HepG2 (cell line): ENCODE data around the gene MT1A. TPM values are rescaled to one million over a fixed set of nuclear protein-coding genes. Genes with fewer than 3 reads are reported as not detected.
A peak's percentile ranks its signal among the peaks of the same experiment; 100 is the strongest.

Experiments
- BRD4 ChIP-seq: sonication (generic); formaldehyde crosslinking; IDR thresholded peaks from 2 replicates; pipeline ENCODE4 v1.4.0; 2020; ENCODE audit warnings: missing genetic modification reagents
- EEA1 ChIP-seq: sonication (generic); formaldehyde crosslinking; IDR thresholded peaks from 2 replicates; pipeline ENCODE4 v1.5.1; 2020; ENCODE audit warnings: mild to moderate bottlenecking, missing genetic modification reagents, borderline replicate concordance
- FLYWCH1 ChIP-seq: sonication (generic); formaldehyde crosslinking; IDR thresholded peaks from 2 replicates; pipeline ENCODE4 v1.8.1; 2023; ENCODE audit warnings: mild to moderate bottlenecking, missing genetic modification reagents
- GATA4 ChIP-seq: sonication (generic); IDR thresholded peaks from 2 replicates; pipeline ENCODE4 v1.6.1; 2016; ENCODE audit warnings: antibody characterized with exemption, low read depth, borderline replicate concordance
- HBP1 ChIP-seq: IDR thresholded peaks from 2 replicates; pipeline ENCODE4 v1.6.1; 2016; ENCODE audit warnings: low read depth, control low read depth
- HOXA5 ChIP-seq: sonication (generic); formaldehyde crosslinking; IDR thresholded peaks from 2 replicates; pipeline ENCODE4 v1.4.0; 2020; ENCODE audit warnings: missing genetic modification reagents
- MLXIP ChIP-seq: sonication (generic); formaldehyde crosslinking; IDR thresholded peaks from 2 replicates; pipeline ENCODE4 v1.9.0; 2021; ENCODE audit warnings: missing genetic modification reagents, borderline replicate concordance
- POLR2A ChIP-seq, 2 experiments: IDR thresholded peaks; 2 replicates each; pipeline ENCODE4 v1.6.1; 2011; ENCODE audit warnings: low read depth in 2 of 2, low read length in 2 of 2, mild to moderate bottlenecking in 1 of 2, moderate library complexity in 1 of 2; ENCODE audit not compliant: insufficient read depth in 1 of 2
- PPARG ChIP-seq: conservative IDR thresholded peaks from 2 replicates; pipeline ENCODE4 v1.6.1; 2016; ENCODE audit warnings: missing biosample characterization, missing genetic modification reagents
- RELA ChIP-seq: sonication (generic); formaldehyde crosslinking; IDR thresholded peaks from 2 replicates; pipeline ENCODE4 v1.4.0; 2020; ENCODE audit warnings: missing genetic modification reagents
- RNF2 ChIP-seq: fragments of 450-650 bp; conservative IDR thresholded peaks from 2 replicates; pipeline ENCODE4 v1.6.1; 2016; ENCODE audit warnings: low read depth
- SALL2 ChIP-seq: sonication (generic); formaldehyde crosslinking; IDR thresholded peaks from 2 replicates; pipeline ENCODE4 v1.8.1; 2023; ENCODE audit warnings: mild to moderate bottlenecking, missing genetic modification reagents, inconsistent platforms
- SP140L ChIP-seq: sonication (generic); formaldehyde crosslinking; IDR thresholded peaks from 2 replicates; pipeline ENCODE4 v1.4.0; 2020; ENCODE audit warnings: missing genetic modification reagents, borderline replicate concordance
- SP5 ChIP-seq: IDR thresholded peaks from 2 replicates; pipeline ENCODE4 v1.6.1; 2016; ENCODE audit warnings: low read depth, borderline replicate concordance
- U2AF1 ChIP-seq: fragments of 200-400 bp; formaldehyde crosslinking; optimal IDR thresholded peaks from 2 replicates; pipeline ENCODE3; 2017; ENCODE audit warnings: mild to moderate bottlenecking, low read depth, low read length
- ZBTB38 ChIP-seq: sonication (generic); formaldehyde crosslinking; IDR thresholded peaks from 2 replicates; pipeline ENCODE4 v1.5.1; 2020; ENCODE audit warnings: mild to moderate bottlenecking, missing genetic modification reagents
- polyA plus RNA-seq, 8 experiments: library from polyadenylated mRNA; depleted of rRNA in 3 of 8; stranded (reverse) in 7 of 8; unstranded in 1 of 8; fragments of >200 nt; fragmentation: Illumina TruSeq in 4 of 8; extraction: Trizol in 4 of 8; gene quantifications; 2 replicates each; pipeline versions ENCODE4 v1.2.1 to v1.2.3, GENCODE V29; 2011 to 2016; ENCODE audit warnings: low read depth in 4 of 8, missing spikeins in 1 of 8, mixed read lengths in 1 of 8; ENCODE audit not compliant: insufficient read depth in 1 of 8
- total RNA-seq, 5 experiments: library from RNA; depleted of rRNA; stranded (reverse); fragments of >200 nt; fragmentation: Illumina TruSeq; extraction: Trizol; gene quantifications; 2 replicates each; pipeline ENCODE4 v1.2.3, GENCODE V29; 2016; ENCODE audit warnings: low read depth in 1 of 5
- TF ChIP-seq, protein P1 (sequence below), 2 experiments: sonication (generic) in 1 of 2; formaldehyde crosslinking in 1 of 2; IDR thresholded peaks; 2 replicates each; pipeline versions ENCODE4 v1.4.0 to v1.6.1; 2018 to 2020; ENCODE audit warnings: missing genetic modification reagents in 2 of 2, borderline replicate concordance in 1 of 2, low read depth in 1 of 2, mild to moderate bottlenecking in 1 of 2, missing biosample characterization in 1 of 2
- TF ChIP-seq, protein P2 (sequence below): sonication (generic); formaldehyde crosslinking; IDR thresholded peaks from 2 replicates; pipeline ENCODE4 v1.8.1; 2023; ENCODE audit warnings: mild to moderate bottlenecking, missing genetic modification reagents

MT1A gene
- total and polyA plus RNA-seq, 2 of the 13 experiments (the other 11 are each of a cell fraction or from before 2014, with no cell fraction given) = 8.3 to 10.4 TPM

DNA sequence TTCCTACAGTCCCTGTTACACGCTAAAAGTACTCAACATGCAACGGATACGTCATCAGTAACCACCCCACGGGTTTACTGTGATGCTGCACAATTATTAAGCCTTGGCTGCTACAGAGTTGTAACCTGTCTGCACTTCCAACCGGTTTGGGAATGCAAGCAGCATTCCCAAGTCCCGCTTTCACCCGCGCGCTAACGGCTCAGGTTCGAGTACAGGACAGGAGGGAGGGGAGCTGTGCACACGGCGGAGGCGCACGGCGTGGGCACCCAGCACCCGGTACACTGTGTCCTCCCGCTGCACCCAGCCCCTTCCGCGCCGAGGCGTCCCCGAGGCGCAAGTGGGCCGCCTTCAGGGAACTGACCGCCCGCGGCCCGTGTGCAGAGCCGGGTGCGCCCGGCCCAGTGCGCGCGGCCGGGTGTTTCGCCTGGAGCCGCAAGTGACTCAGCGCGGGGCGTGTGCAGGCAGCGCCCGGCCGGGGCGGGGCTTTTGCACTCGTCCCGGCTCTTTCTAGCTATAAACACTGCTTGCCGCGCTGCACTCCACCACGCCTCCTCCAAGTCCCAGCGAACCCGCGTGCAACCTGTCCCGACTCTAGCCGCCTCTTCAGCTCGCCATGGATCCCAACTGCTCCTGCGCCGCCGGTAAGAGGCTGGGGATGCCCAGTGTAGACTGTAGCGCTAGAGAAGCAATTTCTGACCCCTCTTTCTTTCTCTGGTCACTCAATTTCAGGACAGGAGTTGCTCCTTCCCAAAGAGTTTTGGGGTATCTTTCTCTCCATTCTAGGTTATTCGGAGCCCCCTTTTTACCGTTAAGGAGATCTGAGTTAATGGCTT lies 30.2 kb upstream of the MT1A start, which contains the start of gene MT2A (continued):
- TF ChIP-seq, protein P1, sequence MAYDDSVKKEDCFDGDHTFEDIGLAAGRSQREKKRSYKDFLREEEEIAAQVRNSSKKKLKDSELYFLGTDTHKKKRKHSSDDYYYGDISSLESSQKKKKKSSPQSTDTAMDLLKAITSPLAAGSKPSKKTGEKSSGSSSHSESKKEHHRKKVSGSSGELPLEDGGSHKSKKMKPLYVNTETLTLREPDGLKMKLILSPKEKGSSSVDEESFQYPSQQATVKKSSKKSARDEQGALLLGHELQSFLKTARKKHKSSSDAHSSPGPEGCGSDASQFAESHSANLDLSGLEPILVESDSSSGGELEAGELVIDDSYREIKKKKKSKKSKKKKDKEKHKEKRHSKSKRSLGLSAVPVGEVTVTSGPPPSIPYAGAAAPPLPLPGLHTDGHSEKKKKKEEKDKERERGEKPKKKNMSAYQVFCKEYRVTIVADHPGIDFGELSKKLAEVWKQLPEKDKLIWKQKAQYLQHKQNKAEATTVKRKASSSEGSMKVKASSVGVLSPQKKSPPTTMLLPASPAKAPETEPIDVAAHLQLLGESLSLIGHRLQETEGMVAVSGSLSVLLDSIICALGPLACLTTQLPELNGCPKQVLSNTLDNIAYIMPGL (CRISPR knock-in tag; IDR thresholded peaks at IDR 0.05; ENCODE audit: borderline replicate concordance in 1 of 2, low read depth in 1 of 2) = peak; percentile 66 to 77; a peak in 3 of 4 replicates
- TF ChIP-seq HOXA5 (peak; percentile 62; the same call in 1 of the 2 replicates), U2AF1 (peak; percentile 80), MLXIP (CRISPR knock-in tag) (0 out of 2 replicates have a peak, but pooled peaks have one; percentile 7), PPARG (CRISPR knock-in tag) (peak; percentile 57; the same call in 1 of the 2 replicates), SP140L (CRISPR knock-in tag) (no peak), BRD4 (peak; percentile 97), RELA (CRISPR knock-in tag) (0 out of 2 replicates have a peak, but pooled peaks have one; percentile 54), RNF2 (peak; percentile 54; the same call in 1 of the 2 replicates), ZBTB38 (CRISPR knock-in tag) (peak; percentile 80; the same call in 1 of the 2 replicates), FLYWCH1 (CRISPR knock-in tag) (0 out of 2 replicates have a peak, but pooled peaks have one; percentile 15), EEA1 (CRISPR knock-in tag) (0 out of 2 replicates have a peak, but pooled peaks have one; percentile 73), HBP1 (CRISPR knock-in tag) (peak; percentile 87), POLR2A (IDR thresholded peaks at IDR 0.05; ENCODE audit: insufficient read depth in 1 of 2, low read depth in 2 of 2, low read length in 2 of 2) (peak; percentile 87 to 89), SALL2 (CRISPR knock-in tag) (peak; percentile 96), SP5 (CRISPR knock-in tag) (peak; percentile 87), GATA4 (peak; percentile 52; the same call in 1 of the 2 replicates)
- TF ChIP-seq, protein P2, sequence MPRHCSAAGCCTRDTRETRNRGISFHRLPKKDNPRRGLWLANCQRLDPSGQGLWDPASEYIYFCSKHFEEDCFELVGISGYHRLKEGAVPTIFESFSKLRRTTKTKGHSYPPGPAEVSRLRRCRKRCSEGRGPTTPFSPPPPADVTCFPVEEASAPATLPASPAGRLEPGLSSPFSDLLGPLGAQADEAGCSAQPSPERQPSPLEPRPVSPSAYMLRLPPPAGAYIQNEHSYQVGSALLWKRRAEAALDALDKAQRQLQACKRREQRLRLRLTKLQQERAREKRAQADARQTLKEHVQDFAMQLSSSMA (CRISPR knock-in tag) = no peak
